Upper lobe of left lung (tissue), 6 donors: Measurements from ENCODE around the gene SPATA18. TPM values are rescaled to one million over a fixed set of nuclear protein-coding genes. Genes with fewer than 3 reads are reported as not detected.

Experiments used
- ATAC-seq, 2 donors: fragments of 200-7000 bp; cut with Tn5 transposase; one replicate each; pipeline ENCODE4 v1.9.1; 2022; ENCODE audit warnings: mild to moderate bottlenecking in 2 of 2, moderate library complexity in 2 of 2; ENCODE audit not compliant: low FRiP score in 2 of 2
- DNase-seq, 2 donors: peaks; one replicate each; pipeline ENCODE4 v3.0.0-alpha.2; 2019 to 2020
- H3K27ac ChIP-seq, 4 donors: fragments of 200-600 bp; sonication (generic); one replicate each; pipeline ENCODE4 v1.5.1; 2016 to 2019
- H3K27me3 ChIP-seq, 4 donors: fragments of 200-600 bp; sonication (generic); one replicate each; pipeline ENCODE4 v1.5.1; 2017 to 2019
- H3K36me3 ChIP-seq, 4 donors: fragments of 200-600 bp; sonication (generic); one replicate each; pipeline ENCODE4 v1.5.1; 2016 to 2019
- H3K4me1 ChIP-seq, 4 donors: fragments of 200-600 bp; sonication (generic); one replicate each; pipeline ENCODE4 v1.5.1; 2018 to 2019
- H3K4me3 ChIP-seq, 4 donors: fragments of 200-600 bp; sonication (generic); one replicate each; pipeline ENCODE4 v1.5.1; 2017 to 2019; ENCODE audit warnings: mild to moderate bottlenecking in 2 of 4, moderate library complexity in 1 of 4
- H3K9me3 ChIP-seq, 4 donors: fragments of 200-600 bp; sonication (generic); one replicate each; pipeline ENCODE4 v1.5.1; 2018 to 2019
- CTCF ChIP-seq, 6 experiments: fragments of 450-650 bp in 4 of 6; fragments of 200-600 bp in 2 of 6; sonication (generic) in 2 of 6; IDR thresholded peaks; one replicate each; pipeline ENCODE4 v1.5.1; 2016 to 2019; ENCODE audit warnings: antibody characterized with exemption in 6 of 6
- EP300 ChIP-seq, 4 donors: sonication (generic); formaldehyde crosslinking; IDR thresholded peaks; one replicate each; pipeline ENCODE4 v1.5.1; 2017; ENCODE audit warnings: antibody characterized with exemption in 4 of 4, control low read depth in 2 of 4
- POLR2A ChIP-seq, 4 donors: fragments of 450-650 bp; IDR thresholded peaks; one replicate each; pipeline ENCODE4 v1.5.1; 2016 to 2017; ENCODE audit warnings: antibody characterized with exemption in 4 of 4, mild to moderate bottlenecking in 2 of 4
- POLR2AphosphoS5 ChIP-seq, 2 donors: sonication (generic); formaldehyde crosslinking; IDR thresholded peaks; one replicate each; pipeline ENCODE4 v1.5.1; 2017; ENCODE audit warnings: antibody characterized with exemption in 2 of 2
- WGBS, 2 donors: methylation state at CpG; one replicate each; pipeline ENCODE4 v1.1.5; 2017 to 2018; 5-methylcytosine and 5-hydroxymethylcytosine counted together
- total RNA-seq, 6 donors: library from RNA; depleted of rRNA in 4 of 6; stranded (reverse); fragments of >200 nt in 4 of 6; gene quantifications; one replicate each; pipeline versions ENCODE4 v1.1.0 to v1.2.1, GENCODE V29; 2016 to 2021
- donor health status: DM: no; HTN: no; CAD: no; lungs with moderate emphysema.
- donor health status: DM: no; HTN: yes; CAD: no; lungs with severe emphysema.

SPATA18 gene
- total RNA-seq, 6 donors from 2014 or later: 8.1 to 55.2 (median 15.1) TPM

- no peak overlapping the region for H3K27ac ChIP-seq
- ATAC-seq: no peak
- H3K9me3 ChIP-seq: no peaks in the 10 kb centered on the region
- H3K36me3 ChIP-seq: no peaks in the 10 kb centered on the region
- TF ChIP-seq POLR2AphosphoS5 (IDR thresholded peaks at IDR 0.05) (no peak), CTCF (IDR thresholded peaks at IDR 0.05) (no peak), POLR2A (IDR thresholded peaks at IDR 0.05) (no peak), EP300 (IDR thresholded peaks at IDR 0.05) (no peak)
- DNase-seq: no peak
- no peak overlapping the region for H3K4me3 ChIP-seq
- WGBS, 2 donors: 87 to 88% methylated on average over 3 of the region's 3 CpGs
- no peaks in the 10 kb centered on the region for H3K27me3 ChIP-seq
- no peaks in the 10 kb centered on the region for H3K4me1 ChIP-seq
Measured at GRCh38 chr4:52016981-52017380, 34.1 kb upstream of the SPATA18 start.

GRCh38 chr4:52017814-52018213 is 33.3 kb upstream of the SPATA18 start:
- TF ChIP-seq POLR2A (IDR thresholded peaks at IDR 0.05) (no peak), POLR2AphosphoS5 (IDR thresholded peaks at IDR 0.05) (no peak), EP300 (IDR thresholded peaks at IDR 0.05) (no peak), CTCF (IDR thresholded peaks at IDR 0.05) (no peak)
- H3K4me1 ChIP-seq: no peaks in the 10 kb centered on the region
- H3K9me3 ChIP-seq: no peaks in the 10 kb centered on the region
- H3K4me3 ChIP-seq: no peak overlapping the region
- no peak for DNase-seq
- WGBS, 2 donors: 47 to 94% methylated on average over 1 of the region's 1 CpG
- ATAC-seq: no peak
- no peaks in the 10 kb centered on the region for H3K27me3 ChIP-seq
- no peak overlapping the region for H3K27ac ChIP-seq
- peaks cover 0 to 7% (median 0%) of the 10 kb centered on the region in 4 donors for H3K36me3 ChIP-seq

GRCh38 chr4:52019936-52020657 is 31.0 kb upstream of the SPATA18 start, which contains the start of gene LRRC66:
Gene LRRC66 (minus strand): TSS chr4:52020363. CDS start chr4:52017613, 2,750 bp downstream.
- H3K27ac ChIP-seq: no peak within 1 kb of the TSS
- no peak for ATAC-seq
- H3K4me3 ChIP-seq: no peak within 1 kb of the TSS
- peaks cover 0 to 14% (median 0%) of the 10 kb centered on the region in 4 donors for H3K36me3 ChIP-seq
- no peak for TF ChIP-seq POLR2AphosphoS5 (IDR thresholded peaks at IDR 0.05)
- TF ChIP-seq CTCF (IDR thresholded peaks at IDR 0.05): no peak
- TF ChIP-seq EP300 (IDR thresholded peaks at IDR 0.05): no peak
- no peak for TF ChIP-seq POLR2A (IDR thresholded peaks at IDR 0.05)
- H3K9me3 ChIP-seq: no peaks in the 10 kb centered on the region
- no peaks in the 10 kb centered on the region for H3K27me3 ChIP-seq
- WGBS, 2 donors: 91 to 93% methylated on average over 6 of the region's 6 CpGs
- no peak for DNase-seq
- no peaks in the 10 kb centered on the region for H3K4me1 ChIP-seq

GRCh38 chr4:52028970-52029369 is 22.1 kb upstream of the SPATA18 start:
- TF ChIP-seq POLR2AphosphoS5 (IDR thresholded peaks at IDR 0.05): no peak
- no peak for TF ChIP-seq CTCF (IDR thresholded peaks at IDR 0.05)
- no peak for TF ChIP-seq POLR2A (IDR thresholded peaks at IDR 0.05)
- no peak for TF ChIP-seq EP300 (IDR thresholded peaks at IDR 0.05)
- Histone ChIP-seq H3K4me1 (no peaks in the 10 kb centered on the region), H3K4me3 (no peak overlapping the region), H3K9me3 (no peaks in the 10 kb centered on the region), H3K27me3 (no peaks in the 10 kb centered on the region), H3K36me3 (peaks cover 0 to 18% (median 4%) of the 10 kb centered on the region in 4 donors), H3K27ac (no peak overlapping the region)
- ATAC-seq (no peak), DNase-seq (no peak)
- 90 to 92% methylated on average over 1 of the region's 1 CpG for WGBS, 2 donors

GRCh38 chr4:52032005-52032404 is 19.1 kb upstream of the SPATA18 start:
- no peak overlapping the region for H3K4me3 ChIP-seq
- no peaks in the 10 kb centered on the region for H3K27me3 ChIP-seq
- peaks cover 0 to 18% (median 4%) of the 10 kb centered on the region in 4 donors for H3K36me3 ChIP-seq
- no peaks in the 10 kb centered on the region for H3K9me3 ChIP-seq
- DNase-seq: no peak
- 100% methylated on average over 1 of the region's 1 CpG for WGBS, 2 donors
- no peak for TF ChIP-seq EP300 (IDR thresholded peaks at IDR 0.05)
- TF ChIP-seq CTCF (IDR thresholded peaks at IDR 0.05): no peak
- no peak for TF ChIP-seq POLR2AphosphoS5 (IDR thresholded peaks at IDR 0.05)
- TF ChIP-seq POLR2A (IDR thresholded peaks at IDR 0.05): no peak
- H3K27ac ChIP-seq: no peak overlapping the region
- H3K4me1 ChIP-seq: no peaks in the 10 kb centered on the region
- ATAC-seq: no peak
